ENCODE measurements around the gene GRID1. TPM values are rescaled to one million over a fixed set of nuclear protein-coding genes. Genes with fewer than 3 reads are reported as not detected.

Gene GRID1
- total RNA-seq, 1 experiment from 2014 or later = 0.31 TPM

GRCh38 chr10:85647741-85648140 lies 718.9 kb downstream of the GRID1 start:
- H3K4me3 ChIP-seq (ENCODE audit: insufficient read depth, low read depth, low read length) = no peak overlapping the region
- no peak for DNase-seq
- H3K27me3 ChIP-seq (ENCODE audit: control insufficient read depth, insufficient read depth, low read length) = no peaks in the 10 kb centered on the region
- H3K36me3 ChIP-seq (replicated peaks; ENCODE audit: control insufficient read depth, insufficient read depth, low read length) = no peaks in the 10 kb centered on the region

GRCh38 chr10:85645926-85646711 lies 720.5 kb downstream of the GRID1 start:
- H3K27me3 ChIP-seq (ENCODE audit: control insufficient read depth, insufficient read depth, low read length) = no peaks in the 10 kb centered on the region
- H3K4me3 ChIP-seq (ENCODE audit: insufficient read depth, low read depth, low read length) = no peak overlapping the region
- H3K36me3 ChIP-seq (replicated peaks; ENCODE audit: control insufficient read depth, insufficient read depth, low read length) = no peaks in the 10 kb centered on the region
- DNase-seq = no peak

GRCh38 chr10:85645053-85645452 lies 721.5 kb downstream of the GRID1 start:
- Histone ChIP-seq H3K36me3 (replicated peaks; ENCODE audit: control insufficient read depth, insufficient read depth, low read length) (no peaks in the 10 kb centered on the region), H3K27me3 (ENCODE audit: control insufficient read depth, insufficient read depth, low read length) (no peaks in the 10 kb centered on the region), H3K4me3 (ENCODE audit: insufficient read depth, low read depth, low read length) (no peak overlapping the region)
- no peak for DNase-seq

GRCh38 chr10:85643845-85644525 lies 722.6 kb downstream of the GRID1 start:
- no peak overlapping the region for H3K4me3 ChIP-seq (ENCODE audit: insufficient read depth, low read depth, low read length)
- H3K36me3 ChIP-seq (replicated peaks; ENCODE audit: control insufficient read depth, insufficient read depth, low read length) = no peaks in the 10 kb centered on the region
- DNase-seq = no peak
- H3K27me3 ChIP-seq (ENCODE audit: control insufficient read depth, insufficient read depth, low read length) = no peaks in the 10 kb centered on the region

GRCh38 chr10:85643171-85643844 lies 723.3 kb downstream of the GRID1 start:
- no peaks in the 10 kb centered on the region for H3K27me3 ChIP-seq (ENCODE audit: control insufficient read depth, insufficient read depth, low read length)
- no peak overlapping the region for H3K4me3 ChIP-seq (ENCODE audit: insufficient read depth, low read depth, low read length)
- no peak for DNase-seq
- H3K36me3 ChIP-seq (replicated peaks; ENCODE audit: control insufficient read depth, insufficient read depth, low read length) = no peaks in the 10 kb centered on the region

- H3K4me3 ChIP-seq (ENCODE audit: insufficient read depth, low read depth, low read length) = no peak overlapping the region
- DNase-seq = no peak
- no peaks in the 10 kb centered on the region for H3K27me3 ChIP-seq (ENCODE audit: control insufficient read depth, insufficient read depth, low read length)
- no peaks in the 10 kb centered on the region for H3K36me3 ChIP-seq (replicated peaks; ENCODE audit: control insufficient read depth, insufficient read depth, low read length)
Observed at GRCh38 chr10:85642421-85643170, 724.0 kb downstream of the GRID1 start.

GRCh38 chr10:85642082-85642420 lies 724.5 kb downstream of the GRID1 start:
- Histone ChIP-seq H3K27me3 (ENCODE audit: control insufficient read depth, insufficient read depth, low read length) (no peaks in the 10 kb centered on the region), H3K36me3 (replicated peaks; ENCODE audit: control insufficient read depth, insufficient read depth, low read length) (no peaks in the 10 kb centered on the region), H3K4me3 (ENCODE audit: insufficient read depth, low read depth, low read length) (no peak overlapping the region)
- DNase-seq = no peak

GRCh38 chr10:85641479-85642009 lies 725.1 kb downstream of the GRID1 start:
- Histone ChIP-seq H3K4me3 (ENCODE audit: insufficient read depth, low read depth, low read length) (no peak overlapping the region), H3K36me3 (replicated peaks; ENCODE audit: control insufficient read depth, insufficient read depth, low read length) (no peaks in the 10 kb centered on the region), H3K27me3 (ENCODE audit: control insufficient read depth, insufficient read depth, low read length) (no peaks in the 10 kb centered on the region)
- no peak for DNase-seq

GRCh38 chr10:85638797-85639196 lies 727.8 kb downstream of the GRID1 start:
- Histone ChIP-seq H3K4me3 (ENCODE audit: insufficient read depth, low read depth, low read length) (no peak overlapping the region), H3K36me3 (replicated peaks; ENCODE audit: control insufficient read depth, insufficient read depth, low read length) (no peaks in the 10 kb centered on the region), H3K27me3 (ENCODE audit: control insufficient read depth, insufficient read depth, low read length) (no peaks in the 10 kb centered on the region)
- no peak for DNase-seq

- no peaks in the 10 kb centered on the region for H3K36me3 ChIP-seq (replicated peaks; ENCODE audit: control insufficient read depth, insufficient read depth, low read length)
- no peak overlapping the region for H3K4me3 ChIP-seq (ENCODE audit: insufficient read depth, low read depth, low read length)
- no peak for DNase-seq
- H3K27me3 ChIP-seq (ENCODE audit: control insufficient read depth, insufficient read depth, low read length) = no peaks in the 10 kb centered on the region
Observed at GRCh38 chr10:85635650-85636049, 730.9 kb downstream of the GRID1 start.

- Histone ChIP-seq H3K4me3 (ENCODE audit: insufficient read depth, low read depth, low read length) (no peak overlapping the region), H3K36me3 (replicated peaks; ENCODE audit: control insufficient read depth, insufficient read depth, low read length) (no peaks in the 10 kb centered on the region), H3K27me3 (ENCODE audit: control insufficient read depth, insufficient read depth, low read length) (no peaks in the 10 kb centered on the region)
- DNase-seq = no peak
Observed at GRCh38 chr10:85624511-85624910, 742.1 kb downstream of the GRID1 start.

GRCh38 chr10:85623758-85624157 lies 742.8 kb downstream of the GRID1 start:
- no peaks in the 10 kb centered on the region for H3K27me3 ChIP-seq (ENCODE audit: control insufficient read depth, insufficient read depth, low read length)
- H3K4me3 ChIP-seq (ENCODE audit: insufficient read depth, low read depth, low read length) = no peak overlapping the region

GRCh38 chr10:85623342-85623741 lies 743.3 kb downstream of the GRID1 start:
- DNase-seq = no peak
- Histone ChIP-seq H3K4me3 (ENCODE audit: insufficient read depth, low read depth, low read length) (no peak overlapping the region), H3K36me3 (replicated peaks; ENCODE audit: control insufficient read depth, insufficient read depth, low read length) (no peaks in the 10 kb centered on the region), H3K27me3 (ENCODE audit: control insufficient read depth, insufficient read depth, low read length) (no peaks in the 10 kb centered on the region)

More at GRCh38 chr10:85623758-85624157, 742.8 kb downstream of the GRID1 start:
- DNase-seq = no peak
- H3K36me3 ChIP-seq (replicated peaks; ENCODE audit: control insufficient read depth, insufficient read depth, low read length) = no peaks in the 10 kb centered on the region

- Histone ChIP-seq H3K36me3 (replicated peaks; ENCODE audit: control insufficient read depth, insufficient read depth, low read length) (no peaks in the 10 kb centered on the region), H3K4me3 (ENCODE audit: insufficient read depth, low read depth, low read length) (no peak overlapping the region), H3K27me3 (ENCODE audit: control insufficient read depth, insufficient read depth, low read length) (no peaks in the 10 kb centered on the region)
- DNase-seq = no peak
Observed at GRCh38 chr10:85622425-85622824, 744.2 kb downstream of the GRID1 start.
